Measurements from ENCODE around the gene WTIP.

WTIP gene

DNA sequence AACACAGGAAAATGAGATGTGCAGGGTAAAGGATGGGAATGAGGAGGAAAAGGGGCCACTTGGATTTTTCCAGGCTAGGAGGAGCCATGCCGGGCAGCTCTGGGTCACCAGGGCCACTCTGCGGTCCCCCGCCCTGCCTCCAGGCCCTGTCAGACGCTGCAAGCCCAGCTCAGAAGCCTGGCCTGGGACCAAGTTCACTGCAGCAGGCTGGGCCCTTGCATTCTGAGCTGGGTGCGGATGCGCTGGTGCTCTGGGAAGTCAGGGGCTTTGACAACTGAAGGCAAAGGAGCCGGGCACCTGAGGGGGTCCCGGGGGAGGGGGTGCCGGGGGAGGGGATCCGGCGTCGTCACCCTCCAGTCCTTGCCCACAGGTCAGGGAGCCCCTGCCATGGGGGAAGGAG, 77.5 kb downstream of the WTIP start:
- Histone ChIP-seq H3K4me1 (ENCODE audit: low read depth, poor library complexity, severe bottlenecking) (no peaks in the 10 kb centered on the region), H3K4me3 (IDR thresholded peaks at IDR 0.05; ENCODE audit: insufficient read depth, low read depth, low read length) (no peak overlapping the region), H3K9ac (no peak overlapping the region), H2AFZ (ENCODE audit: low read depth) (no peak overlapping the region), H3K36me3 (ENCODE audit: insufficient read depth) (no peaks in the 10 kb centered on the region), H3K4me2 (no peak overlapping the region), H3K27ac (no peak overlapping the region), H4K20me1 (ENCODE audit: insufficient read depth) (no peaks in the 10 kb centered on the region), H3K79me2 (ENCODE audit: insufficient read depth, low read depth) (no peaks in the 10 kb centered on the region), H3K27me3 (ENCODE audit: insufficient read depth, low read depth) (no peaks in the 10 kb centered on the region)
- TF ChIP-seq, protein P1, sequence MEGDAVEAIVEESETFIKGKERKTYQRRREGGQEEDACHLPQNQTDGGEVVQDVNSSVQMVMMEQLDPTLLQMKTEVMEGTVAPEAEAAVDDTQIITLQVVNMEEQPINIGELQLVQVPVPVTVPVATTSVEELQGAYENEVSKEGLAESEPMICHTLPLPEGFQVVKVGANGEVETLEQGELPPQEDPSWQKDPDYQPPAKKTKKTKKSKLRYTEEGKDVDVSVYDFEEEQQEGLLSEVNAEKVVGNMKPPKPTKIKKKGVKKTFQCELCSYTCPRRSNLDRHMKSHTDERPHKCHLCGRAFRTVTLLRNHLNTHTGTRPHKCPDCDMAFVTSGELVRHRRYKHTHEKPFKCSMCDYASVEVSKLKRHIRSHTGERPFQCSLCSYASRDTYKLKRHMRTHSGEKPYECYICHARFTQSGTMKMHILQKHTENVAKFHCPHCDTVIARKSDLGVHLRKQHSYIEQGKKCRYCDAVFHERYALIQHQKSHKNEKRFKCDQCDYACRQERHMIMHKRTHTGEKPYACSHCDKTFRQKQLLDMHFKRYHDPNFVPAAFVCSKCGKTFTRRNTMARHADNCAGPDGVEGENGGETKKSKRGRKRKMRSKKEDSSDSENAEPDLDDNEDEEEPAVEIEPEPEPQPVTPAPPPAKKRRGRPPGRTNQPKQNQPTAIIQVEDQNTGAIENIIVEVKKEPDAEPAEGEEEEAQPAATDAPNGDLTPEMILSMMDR (conservative IDR thresholded peaks at IDR 0.05; ENCODE audit: low read depth, low read length), result no peak

DNA sequence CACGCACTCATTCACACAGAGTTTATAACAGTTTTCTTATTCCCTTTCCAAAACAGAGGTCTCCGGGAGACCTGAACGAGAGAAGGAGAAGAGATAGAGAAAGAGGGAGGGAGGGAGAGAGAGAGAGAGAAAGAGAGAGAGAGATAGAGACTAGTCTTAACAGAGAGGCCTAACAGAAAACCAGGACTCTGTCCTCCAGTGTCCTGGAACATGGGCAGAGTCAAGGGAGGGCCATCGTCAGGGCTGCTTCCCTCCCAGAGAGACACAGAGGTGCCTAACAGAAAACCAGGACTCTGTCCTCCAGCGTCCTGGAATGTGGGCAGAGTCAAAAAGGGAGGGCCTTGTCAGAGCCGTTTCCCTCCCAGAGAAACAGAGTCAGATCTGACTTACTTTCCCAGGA, 78.7 kb downstream of the WTIP start:
- TF ChIP-seq, protein P1 (conservative IDR thresholded peaks at IDR 0.05; ENCODE audit: low read depth, low read length), result no peak

More for the DNA sequence above, 78.7 kb downstream of the WTIP start:
- Histone ChIP-seq H3K79me2 (ENCODE audit: insufficient read depth, low read depth) (no peaks in the 10 kb centered on the region), H3K4me3 (IDR thresholded peaks at IDR 0.05; ENCODE audit: insufficient read depth, low read depth, low read length) (no peak overlapping the region), H2AFZ (ENCODE audit: low read depth) (no peak overlapping the region), H3K9ac (no peak overlapping the region), H3K36me3 (ENCODE audit: insufficient read depth) (no peaks in the 10 kb centered on the region), H4K20me1 (ENCODE audit: insufficient read depth) (no peaks in the 10 kb centered on the region), H3K27me3 (ENCODE audit: insufficient read depth, low read depth) (no peaks in the 10 kb centered on the region), H3K4me1 (ENCODE audit: low read depth, poor library complexity, severe bottlenecking) (no peaks in the 10 kb centered on the region), H3K4me2 (no peak overlapping the region), H3K27ac (no peak overlapping the region)
